Epithelial cell of esophagus (primary cell): Measurements from ENCODE around the gene MYO5B.

Experiments
- DNase-seq: peaks from one replicate; pipeline ENCODE4 v3.0.0; 2010; ENCODE audit warnings: low read depth
- H3K4me3 ChIP-seq: 2 replicates; pipeline ENCODE4 v1.5.1; 2011; ENCODE audit warnings: mild to moderate bottlenecking, low read length, control low read depth
- TF ChIP-seq, protein P1 (sequence below): IDR thresholded peaks from 2 replicates; pipeline ENCODE4 v1.5.1; 2011; ENCODE audit warnings: low read depth, mild to moderate bottlenecking, low read length, control low read depth, inconsistent platforms; ENCODE audit not compliant: insufficient read depth; ENCODE audit errors: missing control alignments

Gene MYO5B

DNA sequence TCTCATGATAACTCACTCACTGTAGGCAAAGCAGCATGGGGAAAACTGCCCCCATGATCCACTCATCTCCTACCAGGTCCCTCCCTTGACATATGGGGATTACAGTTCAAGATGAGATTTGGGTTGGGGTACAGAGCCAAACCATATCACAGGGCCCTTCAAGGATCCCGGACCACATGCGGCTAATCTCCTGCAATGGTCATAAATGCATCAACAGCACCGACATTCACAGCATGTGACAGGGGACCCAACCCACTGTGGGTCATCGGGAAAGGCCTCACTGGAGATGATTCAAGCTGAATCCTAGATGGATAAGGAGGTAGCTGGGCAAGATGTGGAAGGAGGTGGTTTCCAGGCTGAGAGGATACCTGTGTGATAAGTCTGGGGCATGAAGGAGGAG lies 129.4 kb downstream of the MYO5B start:
- TF ChIP-seq, protein P1, sequence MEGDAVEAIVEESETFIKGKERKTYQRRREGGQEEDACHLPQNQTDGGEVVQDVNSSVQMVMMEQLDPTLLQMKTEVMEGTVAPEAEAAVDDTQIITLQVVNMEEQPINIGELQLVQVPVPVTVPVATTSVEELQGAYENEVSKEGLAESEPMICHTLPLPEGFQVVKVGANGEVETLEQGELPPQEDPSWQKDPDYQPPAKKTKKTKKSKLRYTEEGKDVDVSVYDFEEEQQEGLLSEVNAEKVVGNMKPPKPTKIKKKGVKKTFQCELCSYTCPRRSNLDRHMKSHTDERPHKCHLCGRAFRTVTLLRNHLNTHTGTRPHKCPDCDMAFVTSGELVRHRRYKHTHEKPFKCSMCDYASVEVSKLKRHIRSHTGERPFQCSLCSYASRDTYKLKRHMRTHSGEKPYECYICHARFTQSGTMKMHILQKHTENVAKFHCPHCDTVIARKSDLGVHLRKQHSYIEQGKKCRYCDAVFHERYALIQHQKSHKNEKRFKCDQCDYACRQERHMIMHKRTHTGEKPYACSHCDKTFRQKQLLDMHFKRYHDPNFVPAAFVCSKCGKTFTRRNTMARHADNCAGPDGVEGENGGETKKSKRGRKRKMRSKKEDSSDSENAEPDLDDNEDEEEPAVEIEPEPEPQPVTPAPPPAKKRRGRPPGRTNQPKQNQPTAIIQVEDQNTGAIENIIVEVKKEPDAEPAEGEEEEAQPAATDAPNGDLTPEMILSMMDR, result no peak

DNA sequence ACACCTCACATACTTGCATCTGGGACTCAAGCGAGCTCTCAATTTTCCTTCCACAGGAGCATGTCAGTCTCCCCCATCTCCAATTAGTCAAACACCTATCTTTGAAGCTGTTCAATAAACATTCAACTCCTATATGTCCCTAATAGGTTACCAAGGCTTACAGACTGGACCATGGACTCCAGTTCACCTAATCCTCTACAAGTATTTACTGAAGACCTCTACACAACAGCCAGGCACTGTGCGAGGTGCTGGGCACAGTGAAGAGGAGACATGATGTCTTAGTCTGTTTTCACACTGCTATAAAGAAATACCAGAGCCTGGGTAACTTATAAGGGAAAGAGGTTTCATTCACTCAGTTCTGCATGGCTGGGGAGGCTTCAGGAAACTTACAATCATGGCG lies 129.9 kb downstream of the MYO5B start:
- no peak overlapping the region for H3K4me3 ChIP-seq
- DNase-seq, result no peak
- TF ChIP-seq, protein P1, result no peak

More for the DNA sequence above, 129.4 kb downstream of the MYO5B start:
- no peak for DNase-seq
- no peak overlapping the region for H3K4me3 ChIP-seq

DNA sequence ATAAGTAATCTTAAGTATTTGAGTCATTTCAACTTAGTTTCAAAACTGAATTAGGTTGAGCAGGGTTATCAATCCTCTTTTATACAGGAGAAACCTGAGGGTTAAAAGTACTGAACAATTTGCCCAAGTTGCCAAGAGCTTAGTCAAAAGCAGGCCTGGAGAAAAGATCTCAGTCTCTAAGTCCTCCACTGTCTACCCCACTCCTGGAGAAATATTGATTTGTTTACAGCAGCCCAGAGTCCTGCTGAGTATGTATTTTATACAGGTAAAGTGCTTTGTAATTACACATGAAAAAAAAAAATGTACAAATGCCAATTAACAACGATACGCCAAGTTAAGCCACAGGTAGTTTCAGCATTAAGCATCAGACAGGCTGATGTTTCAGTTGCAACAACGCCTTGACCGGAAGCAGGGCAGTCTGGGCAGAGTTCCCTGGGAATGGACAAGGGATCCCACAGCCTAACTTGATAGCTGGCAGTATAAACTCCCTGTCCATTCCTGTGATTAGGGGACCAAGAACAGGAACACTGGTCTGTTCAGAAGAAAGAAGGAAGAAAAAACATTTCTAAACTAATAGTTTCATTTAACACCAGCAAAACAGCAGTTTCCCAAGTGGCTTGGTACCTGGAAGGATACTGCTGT lies 132.9 kb downstream of the MYO5B start:
- no peak for DNase-seq
- H3K4me3 ChIP-seq, result no peak overlapping the region
- TF ChIP-seq, protein P1, result no peak

DNA sequence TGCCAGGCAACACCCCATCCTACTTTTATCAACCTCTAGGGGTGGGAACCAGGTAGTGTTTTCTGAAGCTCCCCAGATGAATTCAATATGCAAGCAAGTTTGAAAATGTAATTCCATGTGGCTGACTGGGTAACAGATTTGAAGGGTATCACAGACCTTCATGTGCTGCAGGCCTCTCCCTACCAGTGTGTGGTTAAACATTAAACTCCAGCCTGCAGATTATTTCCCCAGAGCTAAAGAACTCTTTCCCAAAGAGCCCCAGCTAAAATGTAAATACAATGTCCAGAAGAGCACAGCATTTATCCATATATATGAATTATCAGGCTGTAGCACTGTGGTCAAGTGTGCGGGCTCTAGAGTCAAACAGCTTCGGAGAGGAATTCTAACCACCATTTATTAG lies 134.1 kb downstream of the MYO5B start:
- TF ChIP-seq, protein P1, result no peak
- DNase-seq, result no peak
- H3K4me3 ChIP-seq, result no peak overlapping the region

DNA sequence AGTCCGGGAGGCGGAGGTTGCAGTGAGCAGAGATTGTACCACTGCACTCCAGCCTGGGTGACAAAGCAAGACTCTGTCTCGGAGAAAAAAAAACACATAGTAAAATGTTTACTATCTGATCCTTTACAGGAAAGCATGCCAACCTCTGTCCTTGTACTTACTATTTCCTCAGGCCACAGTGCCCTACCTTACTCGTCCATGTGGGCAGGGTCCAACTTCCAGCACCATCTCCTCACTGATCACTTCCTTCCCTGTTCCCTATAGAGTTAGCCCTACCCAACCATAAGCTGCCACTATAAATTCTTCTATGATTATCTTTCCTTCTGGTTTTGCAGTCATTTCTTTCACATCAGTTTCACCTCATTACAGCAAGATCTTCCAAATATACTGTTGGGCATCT lies 136.2 kb downstream of the MYO5B start:
- no peak for DNase-seq
- TF ChIP-seq, protein P1, result no peak
- H3K4me3 ChIP-seq, result no peak overlapping the region

DNA sequence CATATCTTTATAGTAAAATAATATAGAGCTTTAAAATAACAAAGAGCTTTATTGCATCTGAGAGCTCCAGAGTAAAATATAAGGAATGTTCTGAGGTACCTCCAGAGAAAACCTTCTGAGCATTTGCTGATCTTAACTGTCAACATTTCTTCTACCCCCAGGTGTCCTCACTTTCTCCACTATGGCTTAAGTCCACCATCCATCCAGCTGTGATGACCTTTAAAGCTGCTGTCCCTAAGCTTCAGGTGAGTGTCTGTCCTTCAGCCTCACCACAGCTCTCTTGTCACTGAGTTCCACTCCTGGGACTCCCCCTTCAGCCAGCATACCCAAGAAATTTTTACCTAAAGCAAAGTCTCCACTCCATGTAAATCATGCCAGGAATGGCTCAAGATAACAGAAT lies 137.9 kb downstream of the MYO5B start:
- no peak for DNase-seq
- TF ChIP-seq, protein P1, result no peak
- H3K4me3 ChIP-seq, result no peak overlapping the region

DNA sequence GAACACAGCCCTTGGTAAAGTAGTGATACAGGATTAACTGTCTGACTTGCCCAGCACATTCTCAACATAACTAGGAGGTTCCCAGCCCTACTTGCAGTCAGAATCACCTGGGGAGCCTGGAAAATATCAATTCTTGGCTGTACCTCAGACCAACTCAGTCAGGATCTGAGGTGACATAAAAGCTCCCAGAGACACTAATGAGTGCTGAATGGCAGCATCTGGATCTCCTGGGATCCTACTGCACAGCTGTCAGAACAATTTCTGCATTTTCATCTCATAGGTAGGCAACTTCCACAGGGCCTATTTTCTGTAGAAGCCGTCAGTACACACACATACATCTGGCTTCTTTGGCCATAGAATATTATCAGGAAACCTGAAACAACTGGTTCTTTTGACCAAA lies 138.8 kb downstream of the MYO5B start:
- TF ChIP-seq, protein P1, result no peak
- DNase-seq, result no peak
- no peak overlapping the region for H3K4me3 ChIP-seq
